Measurements from ENCODE around the gene CARMIL1. TPM values are rescaled to one million over a fixed set of nuclear protein-coding genes. Genes with fewer than 3 reads are reported as not detected.

CARMIL1 gene
- total RNA-seq, 1 donor from 2014 or later = 15.7 TPM

- H3K27ac Mint-ChIP-seq = no peak overlapping the region
- no peak overlapping the region for H3K4me3 Mint-ChIP-seq
These were observed 215.3 kb downstream of the CARMIL1 start for GRCh38 chr6:25494469-25494868.

DNA sequence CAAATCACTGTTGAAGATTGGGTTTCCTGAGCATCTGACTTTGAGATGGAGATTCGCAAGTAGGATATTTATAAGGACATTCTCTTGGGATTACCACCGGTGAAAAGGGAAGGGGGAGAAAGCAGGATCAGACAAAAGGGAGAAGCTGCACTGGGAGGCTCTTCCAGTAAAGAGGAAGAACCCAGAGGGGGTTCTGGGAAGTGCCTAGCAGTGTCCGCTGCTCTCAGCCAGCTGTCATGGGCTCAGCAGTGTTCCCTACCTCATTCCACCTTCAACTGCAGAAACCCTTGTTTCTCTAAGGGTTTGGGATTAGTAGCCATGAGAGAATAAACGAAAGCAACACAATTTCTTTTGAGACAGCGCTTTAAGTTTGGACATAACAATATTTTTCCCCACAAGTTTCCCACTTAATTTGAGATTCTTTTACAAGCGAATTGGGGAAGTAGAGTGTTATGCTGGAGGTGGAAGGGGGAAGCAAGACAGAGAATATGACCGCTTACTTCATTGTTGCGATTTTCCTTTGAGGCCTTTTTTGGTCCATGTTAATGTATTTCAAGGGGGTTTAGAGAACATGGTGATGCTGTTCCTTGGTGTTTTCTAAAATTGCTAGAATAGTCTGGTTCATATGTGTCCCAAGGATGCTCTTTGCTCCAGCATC is 218.3 kb downstream of the CARMIL1 start:
- TF ChIP-seq CTCF (IDR thresholded peaks at IDR 0.05; ENCODE audit: unreplicated experiment) = no peak
- H3K9me3 Mint-ChIP-seq = no peaks in the 10 kb centered on the region

More at GRCh38 chr6:25494469-25494868, 215.3 kb downstream of the CARMIL1 start:
- Mint-ChIP-seq H3K27me3 (ENCODE audit: low read depth) (no peaks in the 10 kb centered on the region), H3K9me3 (no peaks in the 10 kb centered on the region), H3K4me1 (peaks cover 20% of the 10 kb centered on the region), H3K36me3 (no peaks in the 10 kb centered on the region)
- no peak for DNase-seq (ENCODE audit: low spot score in 2 of 2, unreplicated experiment in 2 of 2)
- no peak for TF ChIP-seq CTCF (IDR thresholded peaks at IDR 0.05; ENCODE audit: unreplicated experiment)

DNA sequence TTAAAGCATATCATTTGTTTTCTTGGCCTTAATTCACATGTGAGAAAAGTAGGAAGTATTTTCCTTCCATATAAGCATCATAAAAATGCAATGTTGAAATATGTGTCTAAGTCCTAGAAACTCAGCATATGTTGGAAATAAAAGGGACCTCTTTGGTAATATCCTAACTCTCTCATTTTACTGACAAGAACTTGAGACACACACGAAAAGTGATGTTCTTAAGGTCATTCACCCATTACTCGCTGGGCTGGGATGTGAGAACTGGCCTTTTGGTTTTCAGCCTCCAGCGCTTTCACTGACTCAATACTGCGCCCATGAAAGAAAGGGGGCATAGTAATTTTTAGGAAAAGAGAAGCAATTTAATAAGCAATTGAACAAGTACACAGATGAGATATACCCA is 219.3 kb downstream of the CARMIL1 start:
- H3K27ac Mint-ChIP-seq = no peak overlapping the region
- H3K36me3 Mint-ChIP-seq = no peaks in the 10 kb centered on the region
- no peaks in the 10 kb centered on the region for H3K27me3 Mint-ChIP-seq (ENCODE audit: low read depth)
- H3K4me1 Mint-ChIP-seq = peaks cover 25% of the 10 kb centered on the region
- DNase-seq (ENCODE audit: low spot score in 2 of 2, unreplicated experiment in 2 of 2) = no peak
- H3K4me3 Mint-ChIP-seq = no peak overlapping the region
- no peaks in the 10 kb centered on the region for H3K9me3 Mint-ChIP-seq
- TF ChIP-seq CTCF (IDR thresholded peaks at IDR 0.05; ENCODE audit: unreplicated experiment) = no peak

More for the DNA sequence above, 218.3 kb downstream of the CARMIL1 start:
- H3K4me1 Mint-ChIP-seq = peaks cover 25% of the 10 kb centered on the region
- no peak overlapping the region for H3K27ac Mint-ChIP-seq
- no peak for DNase-seq (ENCODE audit: low spot score in 2 of 2, unreplicated experiment in 2 of 2)
- no peak overlapping the region for H3K4me3 Mint-ChIP-seq
- no peaks in the 10 kb centered on the region for H3K36me3 Mint-ChIP-seq
- H3K27me3 Mint-ChIP-seq (ENCODE audit: low read depth) = no peaks in the 10 kb centered on the region

DNA sequence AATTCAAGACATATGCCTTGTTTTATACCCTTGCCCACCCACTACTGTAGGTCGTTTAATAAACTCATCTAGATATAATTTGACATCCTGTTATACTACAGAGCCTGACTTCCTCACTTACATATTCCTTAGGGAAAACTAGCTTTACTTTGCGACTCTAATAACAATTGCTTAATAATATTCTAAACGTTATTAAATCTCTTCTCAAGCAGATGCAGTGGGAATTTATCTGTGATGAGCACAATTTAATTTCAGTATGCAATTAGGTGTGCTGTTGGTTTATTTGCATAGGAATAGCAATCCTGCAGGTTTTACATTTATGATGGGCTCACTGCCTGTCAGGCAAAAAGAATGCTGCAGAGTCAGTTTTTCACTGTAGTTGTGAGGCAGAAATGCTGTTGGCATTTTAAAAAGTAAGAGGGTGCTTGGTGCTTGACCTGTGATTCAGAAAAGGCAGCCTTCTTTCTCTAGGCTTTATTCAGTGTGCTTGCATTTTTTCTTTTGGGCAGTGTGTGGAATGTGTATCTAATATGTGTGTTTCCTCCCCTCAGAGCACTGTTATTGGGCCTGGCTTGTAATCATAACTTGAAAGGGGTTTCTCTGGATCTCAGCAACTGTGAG is 220.6 kb downstream of the CARMIL1 start:
- peaks cover 25% of the 10 kb centered on the region for H3K4me1 Mint-ChIP-seq
- no peak for DNase-seq (ENCODE audit: low spot score in 2 of 2, unreplicated experiment in 2 of 2)
- no peaks in the 10 kb centered on the region for H3K9me3 Mint-ChIP-seq
- no peaks in the 10 kb centered on the region for H3K27me3 Mint-ChIP-seq (ENCODE audit: low read depth)
- no peaks in the 10 kb centered on the region for H3K36me3 Mint-ChIP-seq
- H3K27ac Mint-ChIP-seq = peak overlapping the region; percentile 75
- TF ChIP-seq CTCF (IDR thresholded peaks at IDR 0.05; ENCODE audit: unreplicated experiment) = no peak
- no peak overlapping the region for H3K4me3 Mint-ChIP-seq

DNA sequence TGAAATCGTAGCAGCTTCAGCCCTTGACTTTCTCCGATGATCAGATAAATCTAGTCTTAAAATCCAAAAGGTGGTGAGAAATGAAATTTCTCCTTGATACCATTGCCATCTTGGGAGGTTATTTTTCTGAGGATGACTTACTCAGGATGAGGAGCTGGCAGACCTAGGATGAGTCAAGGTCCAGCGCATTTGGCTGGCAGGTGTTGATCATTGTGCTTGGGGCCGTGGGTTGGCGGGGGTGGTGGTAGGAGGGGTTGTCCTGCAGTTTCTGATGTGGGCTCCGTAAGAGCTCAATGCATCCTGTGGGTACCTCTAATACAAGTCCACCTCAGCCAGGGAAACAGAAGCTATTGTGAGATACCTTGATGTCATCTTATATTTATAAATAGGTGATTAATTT is 224.5 kb downstream of the CARMIL1 start:
- TF ChIP-seq CTCF (IDR thresholded peaks at IDR 0.05; ENCODE audit: unreplicated experiment) = no peak
- no peak overlapping the region for H3K27ac Mint-ChIP-seq
- DNase-seq (ENCODE audit: low spot score in 2 of 2, unreplicated experiment in 2 of 2) = no peak
- H3K4me3 Mint-ChIP-seq = no peak overlapping the region
- H3K27me3 Mint-ChIP-seq (ENCODE audit: low read depth) = no peaks in the 10 kb centered on the region
- H3K4me1 Mint-ChIP-seq = peaks cover 23% of the 10 kb centered on the region
- H3K36me3 Mint-ChIP-seq = no peaks in the 10 kb centered on the region
- H3K9me3 Mint-ChIP-seq = no peaks in the 10 kb centered on the region

Measured in mesothelial cell of epicardium (in vitro differentiated cells).